Measurements from ENCODE around the gene ZNF483.

DNA sequence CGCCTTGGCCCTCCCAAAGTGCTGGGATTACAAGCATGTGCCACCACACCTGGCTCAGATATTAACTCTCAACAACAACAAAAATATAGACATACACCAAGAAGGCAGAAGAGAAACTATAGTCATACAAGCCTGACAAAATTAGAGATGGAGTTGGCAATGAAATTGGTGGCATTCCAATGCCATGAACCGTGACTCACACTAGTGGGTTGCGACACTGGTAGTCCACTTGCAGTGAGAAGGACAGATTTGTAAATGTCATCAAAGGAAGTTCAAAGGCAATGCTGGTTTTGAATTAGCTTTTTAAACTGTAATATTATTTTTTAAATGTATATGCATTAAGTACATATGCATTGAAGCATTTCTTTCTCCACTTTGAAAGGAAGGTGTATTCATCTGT lies 97.6 kb downstream of the ZNF483 start:
- TF ChIP-seq TOX (CRISPR knock-in tag; IDR thresholded peaks at IDR 0.05; ENCODE audit: borderline replicate concordance) (no peak), CREB5 (CRISPR knock-in tag; IDR thresholded peaks at IDR 0.05; ENCODE audit: low read depth) (no peak), ZNF70 (CRISPR knock-in tag; IDR thresholded peaks at IDR 0.05) (no peak), ESRRG (CRISPR knock-in tag; IDR thresholded peaks at IDR 0.05) (no peak), PATZ1 (CRISPR knock-in tag; IDR thresholded peaks at IDR 0.05; ENCODE audit: borderline replicate concordance) (no peak), BACH2 (CRISPR knock-in tag; IDR thresholded peaks at IDR 0.05; ENCODE audit: borderline replicate concordance) (no peak), ZFP30 (CRISPR knock-in tag; IDR thresholded peaks at IDR 0.05) (no peak)
